Measurements from ENCODE around the gene LCE4A.

Gene LCE4A

GRCh38 chr1:152699746-152700145 is 8.2 kb upstream of the LCE4A start:
- no peaks in the 10 kb centered on the region for H3K27me3 ChIP-seq (ENCODE audit: low read length)
- no peaks in the 10 kb centered on the region for H4K20me1 ChIP-seq (ENCODE audit: low read depth, low read length)
- H3K9me3 ChIP-seq (ENCODE audit: insufficient read depth, low read length), result no peaks in the 10 kb centered on the region
- no peak overlapping the region for H3K27ac ChIP-seq (ENCODE audit: low read depth, low read length)
- H3F3A ChIP-seq (ENCODE audit: insufficient read depth), result no peaks in the 10 kb centered on the region
- TF ChIP-seq EZH2phosphoT487 (conservative IDR thresholded peaks at IDR 0.05; ENCODE audit: low read length) (no peak), CTCF (IDR thresholded peaks at IDR 0.05; ENCODE audit: insufficient read depth, low read length, poor library complexity, severe bottlenecking) (no peak)
- no peak overlapping the region for H3K4me3 ChIP-seq (ENCODE audit: insufficient read depth, low read length, poor library complexity, severe bottlenecking)
- H3K9me2 ChIP-seq (replicated peaks; ENCODE audit: insufficient read depth, low read length), result no peaks in the 10 kb centered on the region
- H3K36me3 ChIP-seq (ENCODE audit: low read length), result no peaks in the 10 kb centered on the region
- H3K9ac ChIP-seq (ENCODE audit: low read length), result no peak overlapping the region
- H2AFZ ChIP-seq (ENCODE audit: low read depth, low read length, severe bottlenecking), result no peak overlapping the region
- H3K4me2 ChIP-seq (ENCODE audit: low read depth, low read length, poor library complexity, severe bottlenecking), result no peak overlapping the region
- H3K79me2 ChIP-seq (ENCODE audit: insufficient read depth, low read length), result no peaks in the 10 kb centered on the region

- H4K20me1 ChIP-seq (ENCODE audit: low read depth, low read length), result no peaks in the 10 kb centered on the region
- H3K27me3 ChIP-seq (ENCODE audit: low read length), result no peaks in the 10 kb centered on the region
- no peak overlapping the region for H3K9ac ChIP-seq (ENCODE audit: low read length)
- no peaks in the 10 kb centered on the region for H3K9me2 ChIP-seq (replicated peaks; ENCODE audit: insufficient read depth, low read length)
- no peak overlapping the region for H2AFZ ChIP-seq (ENCODE audit: low read depth, low read length, severe bottlenecking)
- no peaks in the 10 kb centered on the region for H3K9me3 ChIP-seq (ENCODE audit: insufficient read depth, low read length)
- no peak overlapping the region for H3K4me2 ChIP-seq (ENCODE audit: low read depth, low read length, poor library complexity, severe bottlenecking)
- no peak for TF ChIP-seq EZH2phosphoT487 (conservative IDR thresholded peaks at IDR 0.05; ENCODE audit: low read length)
- TF ChIP-seq CTCF (IDR thresholded peaks at IDR 0.05; ENCODE audit: insufficient read depth, low read length, poor library complexity, severe bottlenecking), result no peak
- no peak overlapping the region for H3K27ac ChIP-seq (ENCODE audit: low read depth, low read length)
- no peaks in the 10 kb centered on the region for H3K36me3 ChIP-seq (ENCODE audit: low read length)
- no peak overlapping the region for H3K4me3 ChIP-seq (ENCODE audit: insufficient read depth, low read length, poor library complexity, severe bottlenecking)
- no peaks in the 10 kb centered on the region for H3K79me2 ChIP-seq (ENCODE audit: insufficient read depth, low read length)
- no peaks in the 10 kb centered on the region for H3F3A ChIP-seq (ENCODE audit: insufficient read depth)
These were observed 10.3 kb downstream of the LCE4A start for GRCh38 chr1:152718238-152718637.

GRCh38 chr1:152725261-152725660 is 17.3 kb downstream of the LCE4A start:
- Histone ChIP-seq H3K4me3 (ENCODE audit: insufficient read depth, low read length, poor library complexity, severe bottlenecking) (no peak overlapping the region), H3K9me2 (replicated peaks; ENCODE audit: insufficient read depth, low read length) (no peaks in the 10 kb centered on the region), H3K36me3 (ENCODE audit: low read length) (no peaks in the 10 kb centered on the region), H3F3A (ENCODE audit: insufficient read depth) (no peaks in the 10 kb centered on the region), H3K9ac (ENCODE audit: low read length) (no peak overlapping the region), H3K27ac (ENCODE audit: low read depth, low read length) (no peak overlapping the region), H2AFZ (ENCODE audit: low read depth, low read length, severe bottlenecking) (no peak overlapping the region), H3K4me2 (ENCODE audit: low read depth, low read length, poor library complexity, severe bottlenecking) (no peak overlapping the region), H4K20me1 (ENCODE audit: low read depth, low read length) (no peaks in the 10 kb centered on the region), H3K9me3 (ENCODE audit: insufficient read depth, low read length) (no peaks in the 10 kb centered on the region), H3K27me3 (ENCODE audit: low read length) (no peaks in the 10 kb centered on the region), H3K79me2 (ENCODE audit: insufficient read depth, low read length) (no peaks in the 10 kb centered on the region)
- TF ChIP-seq EZH2phosphoT487 (conservative IDR thresholded peaks at IDR 0.05; ENCODE audit: low read length) (no peak), CTCF (IDR thresholded peaks at IDR 0.05; ENCODE audit: insufficient read depth, low read length, poor library complexity, severe bottlenecking) (no peak)
